Renal pelvis (tissue), 4 donors: ENCODE results near the gene USP3. TPM values are rescaled to one million over a fixed set of nuclear protein-coding genes. Genes with fewer than 3 reads are reported as not detected.
"Not testable (repeated sequence)": the region's sequence is repeated elsewhere in the genome, so short reads cannot be mapped to it uniquely, and the experiment has no call there.

Source experiments
- DNase-seq: peaks from one replicate; pipeline ENCODE4 v3.0.0-alpha.2; 2013
- polyA plus RNA-seq, 3 donors: library from polyadenylated mRNA; unstranded; fragments of 120-200 nt; gene quantifications; one replicate each; pipeline ENCODE4 v1.2.1, GENCODE V29; 2013; ENCODE audit not compliant: insufficient read length in 3 of 3

Gene USP3
- polyA plus RNA-seq, 3 donors, result 36.3 to 45.9 (median 40.2) TPM

GRCh38 chr15:63509056-63509954, 4.9 kb downstream of the USP3 start:
- no peak for DNase-seq

- DNase-seq, result no peak
These were observed 5.9 kb downstream of the USP3 start for GRCh38 chr15:63509955-63510940.

GRCh38 chr15:63512148-63512547, 7.8 kb downstream of the USP3 start:
- no peak for DNase-seq

GRCh38 chr15:63513271-63513670, 8.9 kb downstream of the USP3 start:
- DNase-seq, result no peak

GRCh38 chr15:63513728-63514127, 9.3 kb downstream of the USP3 start:
- no peak for DNase-seq

- no peak for DNase-seq
These were observed 10.1 kb downstream of the USP3 start for GRCh38 chr15:63514531-63514943.

GRCh38 chr15:63517202-63517601, 12.8 kb downstream of the USP3 start:
- no peak for DNase-seq

GRCh38 chr15:63517628-63518027, 13.2 kb downstream of the USP3 start:
- DNase-seq, result no peak

- no peak for DNase-seq
These were observed 14.6 kb downstream of the USP3 start for GRCh38 chr15:63519041-63519440.

- DNase-seq, result no peak
These were observed 15.3 kb downstream of the USP3 start for GRCh38 chr15:63519548-63520178.

- not testable (repeated sequence) for DNase-seq
These were observed 16.1 kb downstream of the USP3 start for GRCh38 chr15:63520462-63520861.

GRCh38 chr15:63522225-63522578, 17.8 kb downstream of the USP3 start:
- DNase-seq, result no peak

GRCh38 chr15:63523306-63523990, 19.1 kb downstream of the USP3 start:
- no peak for DNase-seq

- DNase-seq, result no peak
These were observed 20.1 kb downstream of the USP3 start for GRCh38 chr15:63524316-63525015.

- DNase-seq, result no peak
These were observed 22.0 kb downstream of the USP3 start for GRCh38 chr15:63526401-63526800.

- no peak for DNase-seq
These were observed 23.8 kb downstream of the USP3 start for GRCh38 chr15:63528138-63528659.

- DNase-seq, result no peak
These were observed 25.8 kb downstream of the USP3 start for GRCh38 chr15:63530235-63530634.

- no peak for DNase-seq
These were observed 26.4 kb downstream of the USP3 start for GRCh38 chr15:63530752-63531299.

- no peak for DNase-seq
These were observed 27.2 kb downstream of the USP3 start for GRCh38 chr15:63531586-63531985.

- DNase-seq, result no peak
These were observed 27.9 kb downstream of the USP3 start for GRCh38 chr15:63532307-63532744.
